ENCODE data around the gene SERPINB2.
"Not testable (repeated sequence)": the region's sequence is repeated elsewhere in the genome, so short reads cannot be mapped to it uniquely, and the experiment has no call there.

SERPINB2 gene

GRCh38 chr18:63888470-63889190, 1.1 kb downstream of the SERPINB2 start:
- no peak for DNase-seq (ENCODE audit: extremely low read depth in 1 of 2, low read depth in 1 of 2)

GRCh38 chr18:63889626-63890025, 2.1 kb downstream of the SERPINB2 start:
- DNase-seq (ENCODE audit: extremely low read depth in 1 of 2, low read depth in 1 of 2): no peak

- no peak for DNase-seq (ENCODE audit: extremely low read depth in 1 of 2, low read depth in 1 of 2)
Observed at GRCh38 chr18:63890237-63890949, 2.9 kb downstream of the SERPINB2 start.

GRCh38 chr18:63890950-63891304, 3.4 kb downstream of the SERPINB2 start:
- DNase-seq (ENCODE audit: extremely low read depth in 1 of 2, low read depth in 1 of 2): no peak

GRCh38 chr18:63892566-63892965, 5.1 kb downstream of the SERPINB2 start:
- no peak for DNase-seq (ENCODE audit: extremely low read depth in 1 of 2, low read depth in 1 of 2)

- no peak for DNase-seq (ENCODE audit: extremely low read depth in 1 of 2, low read depth in 1 of 2)
Observed at GRCh38 chr18:63894106-63894772, 6.7 kb downstream of the SERPINB2 start.

GRCh38 chr18:63895190-63895589, 7.7 kb downstream of the SERPINB2 start:
- DNase-seq (ENCODE audit: extremely low read depth in 1 of 2, low read depth in 1 of 2): no peak

GRCh38 chr18:63897072-63897471, 9.6 kb downstream of the SERPINB2 start:
- DNase-seq (ENCODE audit: extremely low read depth in 1 of 2, low read depth in 1 of 2): no peak

- DNase-seq (ENCODE audit: extremely low read depth in 1 of 2, low read depth in 1 of 2): no peak
Observed at GRCh38 chr18:63899206-63899605, 11.7 kb downstream of the SERPINB2 start.

GRCh38 chr18:63903851-63904570, 16.5 kb downstream of the SERPINB2 start:
- DNase-seq (ENCODE audit: extremely low read depth in 1 of 2, low read depth in 1 of 2): no peak

- no peak for DNase-seq (ENCODE audit: extremely low read depth in 1 of 2, low read depth in 1 of 2)
Observed at GRCh38 chr18:63904694-63905093, 17.2 kb downstream of the SERPINB2 start.

- no peak for DNase-seq (ENCODE audit: extremely low read depth in 1 of 2, low read depth in 1 of 2)
Observed at GRCh38 chr18:63905361-63905760, 17.9 kb downstream of the SERPINB2 start.

GRCh38 chr18:63906056-63906455, 18.6 kb downstream of the SERPINB2 start:
- no peak for DNase-seq (ENCODE audit: extremely low read depth in 1 of 2, low read depth in 1 of 2)

- DNase-seq (ENCODE audit: extremely low read depth in 1 of 2, low read depth in 1 of 2): no peak
Observed at GRCh38 chr18:63907664-63908063, 20.2 kb downstream of the SERPINB2 start, which contains the start of gene SERPINB10. SERPINB10 (plus strand) TSS chr18:63907958; CDS start chr18:63915511, 7,553 bp downstream.

GRCh38 chr18:63908858-63909257, 21.4 kb downstream of the SERPINB2 start:
- no peak for DNase-seq (ENCODE audit: extremely low read depth in 1 of 2, low read depth in 1 of 2)

- no peak for DNase-seq (ENCODE audit: extremely low read depth in 1 of 2, low read depth in 1 of 2)
Observed at GRCh38 chr18:63909870-63910269, 22.4 kb downstream of the SERPINB2 start.

- DNase-seq (ENCODE audit: extremely low read depth in 1 of 2, low read depth in 1 of 2): no peak
Observed at GRCh38 chr18:63917817-63918216, 30.3 kb downstream of the SERPINB2 start.

- no peak for DNase-seq (ENCODE audit: extremely low read depth in 1 of 2, low read depth in 1 of 2)
Observed at GRCh38 chr18:63922049-63922448, 34.5 kb downstream of the SERPINB2 start.

GRCh38 chr18:63924551-63924950, 37.0 kb downstream of the SERPINB2 start:
- DNase-seq (ENCODE audit: extremely low read depth in 1 of 2, low read depth in 1 of 2): no peak

- DNase-seq (ENCODE audit: extremely low read depth in 1 of 2, low read depth in 1 of 2): no peak
Observed at GRCh38 chr18:63928331-63928730, 40.8 kb downstream of the SERPINB2 start.

- DNase-seq (ENCODE audit: extremely low read depth in 1 of 2, low read depth in 1 of 2): not testable (repeated sequence)
Observed at GRCh38 chr18:63929369-63929768, 41.9 kb downstream of the SERPINB2 start.
